ENCODE data around the gene PTPRB.
A peak's percentile ranks its signal among the peaks of the same experiment; 100 is the strongest.

Gene PTPRB

GRCh38 chr12:70604662-70605061 lies 32.6 kb downstream of the PTPRB start:
- no peaks in the 10 kb centered on the region for H3K9me3 ChIP-seq (ENCODE audit: control extremely low read depth in 1 of 5, control insufficient read depth in 4 of 5, insufficient read depth in 2 of 5, low read depth in 1 of 5, low read length in 4 of 5)
- ChIA-PET CTCF (no interaction called here), POLR2A (interaction anchor here (0.6 kb wide), 1 partner anchor 286 kb away, joined by 3 read pairs; no protein-coding TSS in a partner anchor)
- H3K4me1 ChIP-seq (ENCODE audit: control extremely low read depth in 1 of 4, control insufficient read depth in 4 of 4, insufficient read depth in 4 of 4, low read length in 3 of 4): peaks cover 2 to 11% (median 7%) of the 10 kb centered on the region in 4 experiments
- H3K4me3 ChIP-seq (ENCODE audit: control insufficient read depth in 1 of 7, extremely low read depth in 1 of 7, insufficient read depth in 4 of 7, low read depth in 2 of 7, low read length in 6 of 7): no peak overlapping the region
- H3K27me3 ChIP-seq (replicated peaks in 2 of 5; ENCODE audit: control insufficient read depth in 4 of 5, insufficient read depth in 5 of 5, low read length in 4 of 5): peaks cover 3 to 22% (median 11%) of the 10 kb centered on the region in 5 experiments
- H3K36me3 ChIP-seq (ENCODE audit: control insufficient read depth in 4 of 4, insufficient read depth in 4 of 4, low read length in 3 of 4): no peaks in the 10 kb centered on the region
- no peak for DNase-seq
- no peak overlapping the region for H3K27ac ChIP-seq (ENCODE audit: insufficient read depth in 1 of 2, low read depth in 1 of 2, low read length in 2 of 2, poor library complexity in 1 of 2, severe bottlenecking in 2 of 2)
- WGBS (ENCODE audit: insufficient coverage): 100% methylated on average over 2 of the region's 4 CpGs

- Histone ChIP-seq H3K27ac (ENCODE audit: insufficient read depth in 1 of 2, low read depth in 1 of 2, low read length in 2 of 2, poor library complexity in 1 of 2, severe bottlenecking in 2 of 2) (no peak overlapping the region), H3K9me3 (ENCODE audit: control extremely low read depth in 1 of 5, control insufficient read depth in 4 of 5, insufficient read depth in 2 of 5, low read depth in 1 of 5, low read length in 4 of 5) (no peaks in the 10 kb centered on the region), H3K27me3 (replicated peaks in 2 of 5; ENCODE audit: control insufficient read depth in 4 of 5, insufficient read depth in 5 of 5, low read length in 4 of 5) (peaks cover 0 to 6% (median 4%) of the 10 kb centered on the region in 5 experiments), H3K4me1 (ENCODE audit: control extremely low read depth in 1 of 4, control insufficient read depth in 4 of 4, insufficient read depth in 4 of 4, low read length in 3 of 4) (no peaks in the 10 kb centered on the region), H3K4me3 (ENCODE audit: control insufficient read depth in 1 of 7, extremely low read depth in 1 of 7, insufficient read depth in 4 of 7, low read depth in 2 of 7, low read length in 6 of 7) (no peak overlapping the region), H3K36me3 (ENCODE audit: control insufficient read depth in 4 of 4, insufficient read depth in 4 of 4, low read length in 3 of 4) (no peaks in the 10 kb centered on the region)
- POLR2A ChIA-PET: no interaction called here
- CTCF ChIA-PET: interaction anchor here (1.3 to 1.5 kb wide), 2 partner anchors 9 to 12 kb away, joined by 3 read pairs; no protein-coding TSS in a partner anchor
- DNase-seq: no peak
- no CpG with 5 or more reads among the region's 1 CpG for WGBS (ENCODE audit: insufficient coverage)
Observed at GRCh38 chr12:70603044-70603443, 34.2 kb downstream of the PTPRB start.

GRCh38 chr12:70598467-70599193 lies 38.6 kb downstream of the PTPRB start:
- Histone ChIP-seq H3K36me3 (ENCODE audit: control insufficient read depth in 4 of 4, insufficient read depth in 4 of 4, low read length in 3 of 4) (no peaks in the 10 kb centered on the region), H3K27ac (ENCODE audit: insufficient read depth in 1 of 2, low read depth in 1 of 2, low read length in 2 of 2, poor library complexity in 1 of 2, severe bottlenecking in 2 of 2) (no peak overlapping the region), H3K4me3 (ENCODE audit: control insufficient read depth in 1 of 7, extremely low read depth in 1 of 7, insufficient read depth in 4 of 7, low read depth in 2 of 7, low read length in 6 of 7) (no peak overlapping the region), H3K9me3 (ENCODE audit: control extremely low read depth in 1 of 5, control insufficient read depth in 4 of 5, insufficient read depth in 2 of 5, low read depth in 1 of 5, low read length in 4 of 5) (no peaks in the 10 kb centered on the region), H3K27me3 (replicated peaks in 2 of 5; ENCODE audit: control insufficient read depth in 4 of 5, insufficient read depth in 5 of 5, low read length in 4 of 5) (peaks cover 0 to 2% (median 0%) of the 10 kb centered on the region in 5 experiments), H3K4me1 (ENCODE audit: control extremely low read depth in 1 of 4, control insufficient read depth in 4 of 4, insufficient read depth in 4 of 4, low read length in 3 of 4) (no peaks in the 10 kb centered on the region)
- ChIA-PET CTCF (interaction anchor here (1.1 kb wide), 1 partner anchor 129 kb away, joined by 3 read pairs; no protein-coding TSS in a partner anchor), POLR2A (no interaction called here)
- WGBS (ENCODE audit: insufficient coverage): 100% methylated on average over 3 of the region's 4 CpGs
- DNase-seq: no peak

GRCh38 chr12:70592664-70593063 lies 44.6 kb downstream of the PTPRB start:
- POLR2A ChIA-PET: no interaction called here
- H3K27ac ChIP-seq (ENCODE audit: insufficient read depth in 1 of 2, low read depth in 1 of 2, low read length in 2 of 2, poor library complexity in 1 of 2, severe bottlenecking in 2 of 2): no peak overlapping the region
- H3K4me3 ChIP-seq (ENCODE audit: control insufficient read depth in 1 of 7, extremely low read depth in 1 of 7, insufficient read depth in 4 of 7, low read depth in 2 of 7, low read length in 6 of 7): no peak overlapping the region
- no peaks in the 10 kb centered on the region for H3K9me3 ChIP-seq (ENCODE audit: control extremely low read depth in 1 of 5, control insufficient read depth in 4 of 5, insufficient read depth in 2 of 5, low read depth in 1 of 5, low read length in 4 of 5)
- CTCF ChIA-PET: interaction anchor here (1.1 to 3.2 kb wide), 2 partner anchors 127 to 129 kb away, joined by 3 to 13 read pairs; no protein-coding TSS in a partner anchor
- H3K4me1 ChIP-seq (ENCODE audit: control extremely low read depth in 1 of 4, control insufficient read depth in 4 of 4, insufficient read depth in 4 of 4, low read length in 3 of 4): no peaks in the 10 kb centered on the region
- H3K36me3 ChIP-seq (ENCODE audit: control insufficient read depth in 4 of 4, insufficient read depth in 4 of 4, low read length in 3 of 4): no peaks in the 10 kb centered on the region
- no peaks in the 10 kb centered on the region for H3K27me3 ChIP-seq (replicated peaks in 2 of 5; ENCODE audit: control insufficient read depth in 4 of 5, insufficient read depth in 5 of 5, low read length in 4 of 5)
- no CpG with 5 or more reads among the region's 2 CpGs for WGBS (ENCODE audit: insufficient coverage)
- no peak for DNase-seq

- Histone ChIP-seq H3K27me3 (replicated peaks in 2 of 5; ENCODE audit: control insufficient read depth in 4 of 5, insufficient read depth in 5 of 5, low read length in 4 of 5) (no peaks in the 10 kb centered on the region), H3K4me3 (ENCODE audit: control insufficient read depth in 1 of 7, extremely low read depth in 1 of 7, insufficient read depth in 4 of 7, low read depth in 2 of 7, low read length in 6 of 7) (no peak overlapping the region), H3K4me1 (ENCODE audit: control extremely low read depth in 1 of 4, control insufficient read depth in 4 of 4, insufficient read depth in 4 of 4, low read length in 3 of 4) (no peaks in the 10 kb centered on the region), H3K9me3 (ENCODE audit: control extremely low read depth in 1 of 5, control insufficient read depth in 4 of 5, insufficient read depth in 2 of 5, low read depth in 1 of 5, low read length in 4 of 5) (no peaks in the 10 kb centered on the region), H3K27ac (ENCODE audit: insufficient read depth in 1 of 2, low read depth in 1 of 2, low read length in 2 of 2, poor library complexity in 1 of 2, severe bottlenecking in 2 of 2) (no peak overlapping the region), H3K36me3 (ENCODE audit: control insufficient read depth in 4 of 4, insufficient read depth in 4 of 4, low read length in 3 of 4) (no peaks in the 10 kb centered on the region)
- ChIA-PET CTCF (interaction anchor here (0.7 to 3.9 kb wide), 9 partner anchors 12 to 791 kb away, joined by 3 to 17 read pairs (median 5); no protein-coding TSS in a partner anchor), POLR2A (interaction anchor here (0.6 to 0.7 kb wide), 2 partner anchors 1072 to 1249 kb away, joined by 3 read pairs; no protein-coding TSS in a partner anchor)
- 100% methylated on average over 2 of the region's 4 CpGs for WGBS (ENCODE audit: insufficient coverage)
- no peak for DNase-seq
Observed at GRCh38 chr12:70590549-70591226, 46.5 kb downstream of the PTPRB start.

GRCh38 chr12:70590051-70590450 lies 47.2 kb downstream of the PTPRB start:
- DNase-seq: peak; percentile 75 to 87 (median 81)
- no peak overlapping the region for H3K27ac ChIP-seq (ENCODE audit: insufficient read depth in 1 of 2, low read depth in 1 of 2, low read length in 2 of 2, poor library complexity in 1 of 2, severe bottlenecking in 2 of 2)
- ChIA-PET CTCF (interaction anchor here (1.0 to 3.9 kb wide), 7 partner anchors 11 to 141 kb away, joined by 3 to 17 read pairs (median 9); no protein-coding TSS in a partner anchor), POLR2A (interaction anchor here (0.7 kb wide), 1 partner anchor 1073 kb away, joined by 3 read pairs; no protein-coding TSS in a partner anchor)
- WGBS (ENCODE audit: insufficient coverage): 0% methylated on average over 1 of the region's 6 CpGs
- H3K9me3 ChIP-seq (ENCODE audit: control extremely low read depth in 1 of 5, control insufficient read depth in 4 of 5, insufficient read depth in 2 of 5, low read depth in 1 of 5, low read length in 4 of 5): no peaks in the 10 kb centered on the region
- no peak overlapping the region for H3K4me3 ChIP-seq (ENCODE audit: control insufficient read depth in 1 of 7, extremely low read depth in 1 of 7, insufficient read depth in 4 of 7, low read depth in 2 of 7, low read length in 6 of 7)
- H3K4me1 ChIP-seq (ENCODE audit: control extremely low read depth in 1 of 4, control insufficient read depth in 4 of 4, insufficient read depth in 4 of 4, low read length in 3 of 4): no peaks in the 10 kb centered on the region
- no peaks in the 10 kb centered on the region for H3K36me3 ChIP-seq (ENCODE audit: control insufficient read depth in 4 of 4, insufficient read depth in 4 of 4, low read length in 3 of 4)
- no peaks in the 10 kb centered on the region for H3K27me3 ChIP-seq (replicated peaks in 2 of 5; ENCODE audit: control insufficient read depth in 4 of 5, insufficient read depth in 5 of 5, low read length in 4 of 5)

GRCh38 chr12:70584332-70584731 lies 52.9 kb downstream of the PTPRB start:
- Histone ChIP-seq H3K36me3 (ENCODE audit: control insufficient read depth in 4 of 4, insufficient read depth in 4 of 4, low read length in 3 of 4) (no peaks in the 10 kb centered on the region), H3K4me1 (ENCODE audit: control extremely low read depth in 1 of 4, control insufficient read depth in 4 of 4, insufficient read depth in 4 of 4, low read length in 3 of 4) (no peaks in the 10 kb centered on the region), H3K9me3 (ENCODE audit: control extremely low read depth in 1 of 5, control insufficient read depth in 4 of 5, insufficient read depth in 2 of 5, low read depth in 1 of 5, low read length in 4 of 5) (peaks cover 0 to 3% (median 0%) of the 10 kb centered on the region in 5 experiments), H3K27ac (ENCODE audit: insufficient read depth in 1 of 2, low read depth in 1 of 2, low read length in 2 of 2, poor library complexity in 1 of 2, severe bottlenecking in 2 of 2) (no peak overlapping the region), H3K4me3 (ENCODE audit: control insufficient read depth in 1 of 7, extremely low read depth in 1 of 7, insufficient read depth in 4 of 7, low read depth in 2 of 7, low read length in 6 of 7) (no peak overlapping the region), H3K27me3 (replicated peaks in 2 of 5; ENCODE audit: control insufficient read depth in 4 of 5, insufficient read depth in 5 of 5, low read length in 4 of 5) (no peaks in the 10 kb centered on the region)
- ChIA-PET POLR2A (no interaction called here), CTCF (interaction anchor here (1.0 kb wide), 1 partner anchor 683 kb away, joined by 4 read pairs; no protein-coding TSS in a partner anchor)
- DNase-seq: no peak
- no CpG with 5 or more reads among the region's 2 CpGs for WGBS (ENCODE audit: insufficient coverage)

Measured in common myeloid progenitor, CD34-positive (primary cell).